ENCODE results near the gene PIAS4. TPM values are rescaled to one million over a fixed set of nuclear protein-coding genes. Genes with fewer than 3 reads are reported as not detected.
A peak's percentile ranks its signal among the peaks of the same experiment; 100 is the strongest.

PIAS4 gene
- total RNA-seq, 1 experiment from 2014 or later = 33.9 TPM

- no peak for DNase-seq (ENCODE audit: low spot score)
Observed at GRCh38 chr19:4059453-4059871, 51.9 kb downstream of the PIAS4 start.

- DNase-seq (ENCODE audit: low spot score) = peak; percentile 40
Observed at GRCh38 chr19:4059891-4060620, 52.5 kb downstream of the PIAS4 start.

GRCh38 chr19:4060621-4061177, 53.2 kb downstream of the PIAS4 start:
- no peak for DNase-seq (ENCODE audit: low spot score)

GRCh38 chr19:4061178-4061682, 53.7 kb downstream of the PIAS4 start:
- peak; percentile 77 for DNase-seq (ENCODE audit: low spot score)

- DNase-seq (ENCODE audit: low spot score) = no peak
Observed at GRCh38 chr19:4061683-4062418, 54.3 kb downstream of the PIAS4 start.

- no peak for DNase-seq (ENCODE audit: low spot score)
Observed at GRCh38 chr19:4062419-4063368, 55.2 kb downstream of the PIAS4 start.

GRCh38 chr19:4063369-4064148, 56.0 kb downstream of the PIAS4 start:
- no peak for DNase-seq (ENCODE audit: low spot score)

GRCh38 chr19:4064149-4064495, 56.6 kb downstream of the PIAS4 start:
- DNase-seq (ENCODE audit: low spot score) = no peak

GRCh38 chr19:4064496-4065260, 57.1 kb downstream of the PIAS4 start:
- DNase-seq (ENCODE audit: low spot score) = peak; percentile 42

- peak; percentile 91 for DNase-seq (ENCODE audit: low spot score)
Observed at GRCh38 chr19:4065430-4066175, 58.1 kb downstream of the PIAS4 start.

GRCh38 chr19:4066176-4066606, 58.7 kb downstream of the PIAS4 start:
- DNase-seq (ENCODE audit: low spot score) = no peak

GRCh38 chr19:4066682-4067395, 59.3 kb downstream of the PIAS4 start, which contains the start of gene ZBTB7A:
TSS of gene ZBTB7A (minus strand) at chr19:4066899. CDS start at chr19:4055232, 11,667 bp downstream.
- DNase-seq (ENCODE audit: low spot score) = peak; percentile 63

- no peak for DNase-seq (ENCODE audit: low spot score)
Observed at GRCh38 chr19:4067396-4068046, 60.0 kb downstream of the PIAS4 start.

- no peak for DNase-seq (ENCODE audit: low spot score)
Observed at GRCh38 chr19:4068047-4068966, 60.8 kb downstream of the PIAS4 start.

GRCh38 chr19:4069331-4069959, 61.9 kb downstream of the PIAS4 start:
- DNase-seq (ENCODE audit: low spot score) = no peak

GRCh38 chr19:4071610-4072009, 64.1 kb downstream of the PIAS4 start:
- DNase-seq (ENCODE audit: low spot score) = no peak
